Activated gamma-delta T cell (primary cell): Measurements from ENCODE around the gene ZNF180.
"Not testable (repeated sequence)": the region's sequence is repeated elsewhere in the genome, so short reads cannot be mapped to it uniquely, and the experiment has no call there.

Experiments
- DNase-seq: peaks from one replicate; lab custom pipeline; 2025; lab: John Stamatoyannopoulos, UW
- total RNA-seq, 2 donors: gene quantifications; one replicate each; lab custom pipeline; 2026; lab: John Stamatoyannopoulos, UW

Gene ZNF180
- 45.7 to 49.2 reads per million in 2 donors for total RNA-seq

DNA sequence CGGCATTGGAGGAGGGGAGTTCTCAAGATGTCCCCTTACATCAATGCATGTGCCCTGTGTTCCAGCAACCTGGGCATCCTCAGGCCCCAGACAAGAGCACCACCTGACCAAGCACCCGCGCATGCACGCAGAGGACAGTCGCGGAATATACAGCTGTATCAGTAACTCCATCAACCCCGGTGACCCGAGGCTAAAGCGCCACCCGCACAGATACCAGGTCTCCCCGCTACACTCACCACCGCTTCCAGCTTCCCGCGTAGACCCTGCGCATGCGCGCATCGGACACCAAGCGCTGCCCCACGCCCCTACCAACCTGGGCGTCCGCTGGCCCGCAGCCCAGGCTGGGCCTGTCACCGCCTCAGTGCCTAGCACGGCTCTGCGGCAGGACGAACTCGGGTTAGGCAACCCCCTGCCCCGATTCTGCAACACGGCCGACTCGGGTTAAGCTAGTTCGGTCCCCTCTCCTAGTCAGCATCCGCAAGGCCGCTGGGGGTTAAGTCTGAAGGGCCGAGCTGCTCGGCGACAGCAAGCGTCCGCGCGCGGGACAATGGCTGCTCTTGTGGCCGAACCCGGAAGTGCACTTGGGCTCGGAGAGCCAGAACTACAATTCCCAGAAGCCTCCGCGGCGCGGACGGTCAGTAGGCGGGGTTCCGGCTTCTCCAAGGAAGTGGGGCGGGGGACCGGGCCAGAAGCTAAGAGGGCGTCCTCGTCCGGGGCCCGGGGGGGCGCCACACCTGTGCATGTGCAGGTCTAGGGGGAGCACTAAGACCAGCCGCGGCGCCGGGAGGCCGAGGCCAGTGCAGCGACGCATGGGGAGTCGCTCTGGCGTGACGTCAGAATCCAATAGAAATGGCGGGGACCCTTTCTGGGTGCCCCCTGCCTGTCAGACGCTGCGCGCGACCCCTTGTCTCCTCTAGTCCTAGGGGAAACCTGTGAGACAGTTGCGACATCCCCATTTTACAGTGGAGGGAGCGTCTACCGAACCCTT lies at the start of gene ZNF180:
Gene ZNF180, minus strand, starts transcription at position 561 of the 988 bp plus-strand sequence. CDS start 3,188 bp downstream, outside the sequence.
- DNase-seq: peak; percentile 84

GRCh38 chr19:44549507-44549906 lies 49.2 kb upstream of the ZNF180 start:
- no peak for DNase-seq

DNA sequence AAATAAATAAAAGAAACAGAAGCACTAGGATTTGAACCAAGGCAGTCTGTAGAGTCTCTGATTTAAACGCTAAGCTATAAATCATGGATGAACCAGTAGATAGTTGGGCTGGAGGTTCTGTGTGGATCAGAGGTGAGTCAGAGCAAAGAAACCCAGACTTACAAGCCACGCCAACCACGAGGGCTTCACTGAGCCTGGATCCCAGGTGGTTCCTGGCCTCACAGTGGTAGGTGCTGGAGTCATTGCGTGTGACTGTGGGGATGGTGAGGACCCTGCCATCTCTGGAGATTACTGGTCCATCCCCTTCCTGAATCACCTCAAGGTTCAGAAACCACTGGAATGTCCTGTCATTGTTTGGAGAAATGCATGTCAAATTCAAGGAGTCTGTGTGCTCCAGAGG lies 48.4 kb upstream of the ZNF180 start:
- DNase-seq: no peak

GRCh38 chr19:44544031-44544430 lies 43.7 kb upstream of the ZNF180 start:
- no peak for DNase-seq

DNA sequence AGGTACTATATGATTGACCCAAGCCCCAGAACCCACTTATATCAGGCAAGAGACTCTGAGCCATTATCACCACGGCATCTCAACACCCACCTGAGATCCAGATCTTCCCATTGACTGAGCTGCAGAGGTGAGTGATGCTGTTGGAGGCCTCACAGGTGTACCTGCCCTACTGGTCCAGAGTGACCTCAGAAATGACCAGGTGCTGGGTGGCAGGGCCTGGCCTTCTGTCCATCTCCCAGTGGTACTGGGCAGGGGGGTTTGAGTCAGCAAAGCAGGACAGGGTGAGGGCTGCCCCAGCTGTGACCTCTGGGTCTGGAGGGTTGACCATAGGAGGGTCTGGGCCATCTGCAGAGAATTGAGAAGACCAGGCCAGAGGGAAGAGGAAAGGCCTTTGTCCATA lies 42.3 kb upstream of the ZNF180 start:
- no peak for DNase-seq

DNA sequence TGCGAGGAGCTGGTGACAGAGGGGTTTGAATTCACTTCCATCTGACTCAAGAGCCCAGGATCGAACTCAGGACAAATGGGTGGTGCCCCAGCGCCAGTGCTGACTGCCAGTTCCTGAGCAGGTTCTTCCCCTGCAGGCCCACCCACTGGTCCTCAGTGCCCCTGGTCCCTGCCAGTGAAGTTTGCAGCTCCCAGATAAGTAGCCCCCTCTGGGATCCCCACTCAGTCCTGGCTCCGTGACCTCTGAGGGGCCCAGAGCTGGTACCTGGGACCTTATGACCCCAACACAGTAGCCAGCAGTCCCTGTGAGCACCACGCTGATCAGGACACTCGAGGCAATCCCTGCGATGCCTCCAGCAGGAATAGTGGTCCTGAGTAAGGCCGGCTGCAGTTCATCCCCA lies 40.4 kb upstream of the ZNF180 start:
- DNase-seq: no peak

DNA sequence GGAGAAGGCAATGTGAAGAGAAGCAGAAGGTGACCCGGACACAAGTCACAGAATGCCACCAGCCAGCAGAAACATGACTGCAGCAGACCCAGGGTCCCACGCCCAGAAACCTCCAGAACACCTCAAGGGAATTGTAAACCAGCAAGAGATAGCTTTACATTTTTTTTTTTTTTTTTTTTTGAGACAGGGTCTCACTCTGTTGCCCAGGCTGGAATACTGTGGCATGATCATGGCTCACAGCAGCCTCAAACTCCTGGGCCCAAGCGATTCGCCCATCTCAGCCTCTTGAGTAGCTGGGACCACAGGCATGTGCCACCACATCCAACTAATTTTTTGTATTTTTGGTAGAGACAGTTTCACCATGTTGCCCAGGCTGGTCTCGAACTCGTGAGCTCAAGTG lies 39.7 kb upstream of the ZNF180 start:
- no peak for DNase-seq

GRCh38 chr19:44539236-44539826 lies 39.0 kb upstream of the ZNF180 start:
- no peak for DNase-seq

GRCh38 chr19:44535361-44535760 lies 35.0 kb upstream of the ZNF180 start:
- DNase-seq: not testable (repeated sequence)

DNA sequence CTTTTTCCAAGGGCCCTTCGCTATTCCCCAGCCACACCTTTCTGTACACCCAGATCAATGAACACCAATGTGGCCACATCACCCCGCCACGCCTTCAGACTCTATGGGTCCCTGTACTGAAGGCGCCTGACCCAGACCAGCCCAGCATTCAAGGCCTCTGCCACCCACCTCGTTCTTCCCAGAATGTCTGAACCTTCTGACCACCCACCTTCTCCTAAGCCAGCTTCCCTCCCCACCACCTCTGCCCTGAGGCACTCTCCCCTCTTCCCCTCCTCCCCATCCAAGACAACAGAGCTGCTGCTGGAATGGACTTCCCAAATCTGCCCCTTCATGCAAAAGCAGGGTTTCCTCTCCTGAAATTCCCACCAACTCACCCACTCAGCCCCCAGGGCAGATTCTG lies 32.5 kb upstream of the ZNF180 start:
- no peak for DNase-seq

- no peak for DNase-seq
Observed at GRCh38 chr19:44530777-44531176, 30.5 kb upstream of the ZNF180 start.

GRCh38 chr19:44529536-44529935 lies 29.2 kb upstream of the ZNF180 start, which contains the start of gene CEACAM20:
Gene CEACAM20, minus strand, starts transcription at chr19:44529675. Its CDS starts 166 bp downstream, at chr19:44529509.
- DNase-seq: no peak

- DNase-seq: no peak
Observed at GRCh38 chr19:44527554-44527953, 27.2 kb upstream of the ZNF180 start.

- no peak for DNase-seq
Observed at GRCh38 chr19:44525721-44526430, 25.6 kb upstream of the ZNF180 start.

GRCh38 chr19:44521370-44521769 lies 21.0 kb upstream of the ZNF180 start:
- DNase-seq: no peak

DNA sequence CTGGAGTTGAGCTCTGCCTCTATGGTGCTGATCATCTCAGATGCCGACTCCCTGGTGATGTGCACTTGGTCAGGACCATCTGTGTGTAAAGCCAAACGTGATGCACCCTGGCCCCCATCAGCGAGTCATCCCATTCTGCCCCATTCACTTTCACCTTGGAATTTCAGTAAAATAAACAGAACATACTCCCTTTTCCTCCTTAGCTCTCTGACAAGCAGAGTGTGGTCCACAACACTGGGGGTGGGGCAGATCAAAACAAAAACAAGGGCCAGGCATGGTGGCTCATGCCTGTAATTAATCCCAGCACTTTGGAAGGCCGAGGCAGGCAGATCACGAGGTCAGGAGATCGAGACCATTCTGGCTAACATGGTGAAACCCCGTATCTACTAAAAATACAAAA lies 16.8 kb upstream of the ZNF180 start:
- no peak for DNase-seq

DNA sequence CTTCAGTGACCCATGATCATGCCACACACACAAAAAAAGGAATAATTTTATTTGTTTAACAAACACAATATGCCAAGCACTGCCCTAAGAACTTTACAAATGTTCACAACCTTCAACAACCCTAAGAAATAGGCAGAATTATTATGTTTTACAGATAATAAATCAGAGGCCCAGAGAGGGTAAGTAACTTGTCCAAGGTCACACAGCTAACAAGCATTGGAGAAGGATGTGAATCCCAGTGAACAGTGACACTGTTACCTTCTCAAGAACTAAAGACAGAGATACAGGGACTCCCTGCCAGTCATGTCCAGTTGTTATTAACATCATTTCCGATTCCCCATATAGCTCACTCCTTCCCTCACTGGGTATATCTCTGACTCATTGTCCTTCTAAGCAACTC lies 15.6 kb upstream of the ZNF180 start:
- no peak for DNase-seq

DNA sequence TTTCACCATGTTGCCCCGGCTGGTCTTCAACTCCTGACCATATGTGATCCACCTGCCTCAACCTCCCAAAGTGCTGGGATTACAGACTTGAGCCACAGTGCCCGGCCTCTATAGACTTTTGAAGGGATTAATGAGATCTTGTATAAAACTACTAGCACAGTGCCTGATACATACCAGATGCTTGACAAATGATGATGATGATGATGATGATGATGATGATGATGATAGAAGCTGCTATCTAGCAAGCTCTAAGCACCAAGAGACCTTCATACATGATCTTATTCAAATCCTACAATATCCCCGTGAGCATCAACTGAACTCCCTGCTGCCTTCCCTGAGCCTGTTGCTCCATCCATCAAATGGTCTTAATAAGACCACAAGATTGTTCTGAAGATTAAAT lies 14.7 kb upstream of the ZNF180 start:
- DNase-seq: no peak

DNA sequence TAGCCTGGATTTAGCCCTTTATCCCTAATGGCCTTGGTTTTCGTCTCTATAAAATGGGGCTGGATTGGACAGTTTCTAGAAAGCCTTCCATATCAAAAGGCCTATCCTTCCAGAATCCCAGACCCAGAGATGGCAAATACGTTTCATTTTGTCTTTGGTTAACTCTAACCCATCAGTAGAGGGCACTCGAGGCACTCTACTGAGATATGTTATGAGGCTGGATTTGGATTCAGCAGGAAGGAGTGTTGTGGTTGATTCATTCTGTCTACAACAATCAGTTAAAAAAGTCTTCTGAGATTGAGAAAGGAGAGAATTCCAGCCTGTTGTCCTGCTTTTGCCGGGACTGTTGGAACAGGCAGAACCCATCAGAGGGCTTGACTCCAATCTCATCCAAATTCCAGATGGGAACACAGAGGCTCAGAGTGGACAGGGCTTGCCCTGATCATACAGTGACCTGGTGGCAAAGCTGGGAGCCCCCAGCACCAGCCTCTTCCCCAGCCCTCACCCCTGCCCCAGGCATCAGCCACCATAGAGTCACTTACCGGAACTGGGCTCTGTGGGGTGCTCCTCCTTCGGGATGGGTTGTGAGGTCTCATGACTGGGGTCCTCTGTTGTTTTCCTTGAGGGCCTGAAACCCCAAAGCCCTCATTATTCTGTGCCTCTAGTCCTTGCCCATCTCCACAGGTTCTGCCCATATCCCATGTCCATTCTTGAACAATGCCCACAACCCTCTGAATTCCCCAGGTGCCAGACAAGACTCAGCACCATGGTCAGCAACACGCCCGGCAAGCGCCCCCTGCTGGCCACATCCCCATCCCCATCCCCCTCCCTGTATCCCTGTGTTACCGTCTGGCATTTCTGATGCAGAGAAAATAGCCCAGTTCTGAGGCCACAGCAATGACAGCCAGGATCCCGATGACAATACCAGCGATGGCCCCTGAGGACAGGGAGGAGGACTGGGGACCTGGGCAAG lies 12.3 kb upstream of the ZNF180 start:
- no peak for DNase-seq

GRCh38 chr19:44509478-44509877 lies 9.2 kb upstream of the ZNF180 start:
- no peak for DNase-seq

- no peak for DNase-seq
Observed at GRCh38 chr19:44499559-44499958, 763 bp downstream of the ZNF180 start.
